ENCODE results near the gene CP.
"Not testable (repeated sequence)": the region's sequence is repeated elsewhere in the genome, so short reads cannot be mapped to it uniquely, and the experiment has no call there.

The CP gene

DNA sequence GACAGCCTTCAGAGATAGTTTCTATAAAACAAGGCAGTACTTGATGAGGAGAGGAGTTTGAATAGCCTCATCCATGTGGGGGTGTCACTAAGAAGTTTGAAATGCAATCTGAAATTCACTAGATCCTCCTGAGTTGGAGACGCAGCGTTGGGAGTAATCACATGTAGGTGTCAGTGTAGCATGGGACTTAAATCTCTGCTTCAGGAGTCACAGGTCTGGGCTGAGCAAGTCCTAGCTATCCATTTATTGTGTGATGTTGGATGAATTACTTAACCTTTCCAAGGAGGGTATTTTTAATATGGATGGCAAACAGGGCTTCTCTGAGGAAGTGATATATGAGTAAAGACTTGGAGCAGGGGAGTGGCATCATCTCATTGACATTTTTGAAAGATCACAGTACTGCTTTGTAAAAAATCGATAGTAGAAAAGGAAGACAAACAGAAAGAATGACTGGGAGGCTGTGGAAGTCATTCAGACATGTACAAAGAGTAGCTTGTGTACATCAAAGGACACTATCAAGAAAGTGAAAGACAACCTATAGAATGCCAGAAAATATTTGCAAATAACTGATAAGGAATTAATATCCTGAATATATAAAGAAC lies 17.1 kb downstream of the CP start:
- no peak overlapping the region for H3K27ac ChIP-seq (ENCODE audit: low read length)
- H3K27me3 ChIP-seq (ENCODE audit: low read depth, low read length), result no peaks in the 10 kb centered on the region
- no peak overlapping the region for H3K4me3 ChIP-seq (ENCODE audit: low read depth in 1 of 2, low read length in 2 of 2)
- no peaks in the 10 kb centered on the region for H3K36me3 ChIP-seq (ENCODE audit: control insufficient read depth in 1 of 2, insufficient read depth in 2 of 2, low read length in 2 of 2)
- H3K9me3 ChIP-seq (ENCODE audit: control insufficient read depth in 1 of 2, low read length in 2 of 2), result no peaks in the 10 kb centered on the region
- no peaks in the 10 kb centered on the region for H3K4me1 ChIP-seq (ENCODE audit: control insufficient read depth in 1 of 2, insufficient read depth in 2 of 2, low read length in 2 of 2)

DNA sequence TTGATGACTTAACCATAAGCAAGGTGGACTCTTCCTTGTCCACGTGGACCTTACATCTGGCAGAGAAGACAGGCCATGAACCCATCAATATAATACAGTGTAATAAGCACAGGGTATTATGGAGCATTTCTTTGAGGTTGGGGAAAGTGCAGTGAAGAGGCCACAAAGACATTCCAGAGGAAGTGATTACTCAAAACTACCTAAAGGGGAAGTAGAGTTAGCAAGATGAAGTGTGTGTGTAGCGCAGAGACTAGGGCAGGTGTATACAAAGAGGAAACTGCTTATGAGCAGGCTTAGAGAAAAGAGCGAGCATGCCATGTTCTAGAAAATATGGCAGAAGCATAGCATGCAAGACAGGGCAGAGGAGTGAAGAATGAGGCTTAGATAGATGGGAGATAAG lies 17.9 kb downstream of the CP start:
- no peaks in the 10 kb centered on the region for H3K27me3 ChIP-seq (ENCODE audit: low read depth, low read length)
- H3K4me3 ChIP-seq (ENCODE audit: low read depth in 1 of 2, low read length in 2 of 2), result no peak overlapping the region
- no peaks in the 10 kb centered on the region for H3K36me3 ChIP-seq (ENCODE audit: control insufficient read depth in 1 of 2, insufficient read depth in 2 of 2, low read length in 2 of 2)
- no peaks in the 10 kb centered on the region for H3K9me3 ChIP-seq (ENCODE audit: control insufficient read depth in 1 of 2, low read length in 2 of 2)
- no peaks in the 10 kb centered on the region for H3K4me1 ChIP-seq (ENCODE audit: control insufficient read depth in 1 of 2, insufficient read depth in 2 of 2, low read length in 2 of 2)
- H3K27ac ChIP-seq (ENCODE audit: low read length), result no peak overlapping the region

DNA sequence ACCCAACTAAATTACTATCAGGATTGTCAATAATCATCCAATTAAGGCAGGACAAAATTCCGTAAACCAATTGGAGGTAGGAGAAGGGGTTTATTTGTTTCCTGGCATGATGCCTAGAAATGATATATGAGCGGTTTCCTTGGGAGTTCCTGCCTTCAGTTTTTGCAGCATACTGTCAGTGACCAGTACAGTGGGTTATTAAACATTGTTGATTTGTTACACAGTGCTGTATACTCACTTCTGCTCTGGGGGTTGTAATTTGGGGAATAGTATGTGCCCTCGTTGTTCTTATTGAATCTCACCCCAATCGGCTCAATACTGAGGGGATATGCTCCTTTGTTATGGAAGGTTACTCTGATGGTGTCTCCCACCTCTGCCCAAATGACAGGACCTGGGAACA lies 22.2 kb downstream of the CP start:
- Histone ChIP-seq H3K36me3 (ENCODE audit: control insufficient read depth in 1 of 2, insufficient read depth in 2 of 2, low read length in 2 of 2) (no peaks in the 10 kb centered on the region), H3K4me3 (ENCODE audit: low read depth in 1 of 2, low read length in 2 of 2) (no peak overlapping the region), H3K4me1 (ENCODE audit: control insufficient read depth in 1 of 2, insufficient read depth in 2 of 2, low read length in 2 of 2) (no peaks in the 10 kb centered on the region), H3K27me3 (ENCODE audit: low read depth, low read length) (no peaks in the 10 kb centered on the region), H3K27ac (ENCODE audit: low read length) (no peak overlapping the region), H3K9me3 (ENCODE audit: control insufficient read depth in 1 of 2, low read length in 2 of 2) (no peaks in the 10 kb centered on the region)

DNA sequence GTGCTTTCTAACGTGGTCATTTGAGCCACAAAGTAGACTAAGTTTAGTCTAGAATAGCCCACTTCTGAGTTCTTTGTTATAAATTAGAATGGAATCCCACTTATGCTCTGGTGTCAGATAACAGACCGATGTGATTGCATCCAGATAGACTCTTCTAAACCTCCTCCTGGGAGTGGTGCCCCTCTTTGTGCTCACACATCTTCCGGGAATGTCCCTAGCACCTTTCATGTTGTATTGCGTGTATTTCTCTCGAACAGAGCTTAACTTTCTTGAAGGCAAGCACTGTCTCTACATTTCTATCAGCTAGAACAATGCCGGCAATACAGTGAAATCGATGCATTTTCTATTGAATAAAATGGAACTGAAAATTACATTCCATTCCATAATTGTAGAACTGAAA lies 23.0 kb downstream of the CP start:
- no peaks in the 10 kb centered on the region for H3K27me3 ChIP-seq (ENCODE audit: low read depth, low read length)
- H3K4me1 ChIP-seq (ENCODE audit: control insufficient read depth in 1 of 2, insufficient read depth in 2 of 2, low read length in 2 of 2), result no peaks in the 10 kb centered on the region
- H3K9me3 ChIP-seq (ENCODE audit: control insufficient read depth in 1 of 2, low read length in 2 of 2), result no peaks in the 10 kb centered on the region
- H3K27ac ChIP-seq (ENCODE audit: low read length), result no peak overlapping the region
- no peaks in the 10 kb centered on the region for H3K36me3 ChIP-seq (ENCODE audit: control insufficient read depth in 1 of 2, insufficient read depth in 2 of 2, low read length in 2 of 2)
- H3K4me3 ChIP-seq (ENCODE audit: low read depth in 1 of 2, low read length in 2 of 2), result no peak overlapping the region

DNA sequence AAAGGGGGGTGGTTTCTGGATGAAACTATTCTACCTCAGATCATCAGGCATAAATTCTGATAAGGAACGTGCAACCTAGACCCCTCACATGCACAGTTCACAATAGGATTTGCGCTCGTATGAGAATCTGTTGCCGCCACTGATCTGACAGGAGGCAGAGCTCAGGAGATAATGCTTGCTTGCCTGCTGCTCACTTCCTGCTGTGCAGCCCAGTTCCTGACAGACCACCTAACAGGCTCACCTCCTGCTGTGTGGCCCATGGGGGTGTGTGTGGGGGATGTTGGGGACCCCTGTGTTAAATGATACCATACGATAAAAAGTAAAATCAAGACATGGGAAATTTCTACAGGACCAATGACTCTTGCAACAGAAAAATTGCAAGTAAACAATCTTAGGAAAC lies 24.0 kb downstream of the CP start:
- Histone ChIP-seq H3K4me1 (ENCODE audit: control insufficient read depth in 1 of 2, insufficient read depth in 2 of 2, low read length in 2 of 2) (no peaks in the 10 kb centered on the region), H3K27me3 (ENCODE audit: low read depth, low read length) (no peaks in the 10 kb centered on the region), H3K27ac (ENCODE audit: low read length) (no peak overlapping the region), H3K36me3 (ENCODE audit: control insufficient read depth in 1 of 2, insufficient read depth in 2 of 2, low read length in 2 of 2) (no peaks in the 10 kb centered on the region), H3K9me3 (ENCODE audit: control insufficient read depth in 1 of 2, low read length in 2 of 2) (no peaks in the 10 kb centered on the region), H3K4me3 (ENCODE audit: low read depth in 1 of 2, low read length in 2 of 2) (peak overlapping the region; percentile 1 to 14)

DNA sequence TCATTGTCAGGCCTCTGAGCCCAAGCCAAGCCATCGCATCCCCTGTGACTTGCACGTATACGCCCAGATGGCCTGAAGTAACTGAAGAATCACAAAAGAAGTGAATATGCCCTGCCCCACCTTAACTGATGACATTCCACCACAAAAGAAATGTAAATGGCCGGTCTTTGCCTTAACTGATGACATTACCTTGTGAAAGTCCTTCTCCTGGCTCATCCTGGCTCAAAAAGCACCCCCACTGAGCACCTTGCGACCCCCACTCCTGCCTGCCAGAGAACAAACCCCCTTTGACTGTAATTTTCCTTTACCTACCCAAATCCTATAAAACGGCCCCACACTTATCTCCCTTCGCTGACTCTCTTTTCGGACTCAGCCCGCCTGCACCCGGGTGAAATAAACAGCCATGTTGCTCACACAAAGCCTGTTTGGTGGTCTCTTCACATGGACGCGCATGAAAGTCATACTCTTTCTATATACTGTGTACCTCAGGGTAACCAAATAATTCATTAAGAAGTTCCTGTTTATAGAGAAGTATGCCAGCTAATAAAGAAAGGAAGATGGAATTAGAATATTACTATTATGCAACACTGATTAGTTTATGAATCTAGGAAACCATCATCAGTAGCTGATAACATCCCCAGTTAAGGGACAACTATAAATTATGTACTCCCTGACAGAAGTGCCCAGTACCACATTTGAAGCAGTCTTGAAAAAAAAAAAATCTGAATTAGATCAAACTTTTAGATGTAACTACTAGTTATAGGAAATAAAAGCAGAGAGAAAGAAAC lies 24.6 kb downstream of the CP start:
- H3K27me3 ChIP-seq (ENCODE audit: low read depth, low read length); H3K4me1 ChIP-seq (ENCODE audit: control insufficient read depth in 1 of 2, insufficient read depth in 2 of 2, low read length in 2 of 2); H3K27ac ChIP-seq (ENCODE audit: low read length); H3K9me3 ChIP-seq (ENCODE audit: control insufficient read depth in 1 of 2, low read length in 2 of 2); H3K36me3 ChIP-seq (ENCODE audit: control insufficient read depth in 1 of 2, insufficient read depth in 2 of 2, low read length in 2 of 2): not testable (repeated sequence)
- peak overlapping the region; percentile 1 to 14 for H3K4me3 ChIP-seq (ENCODE audit: low read depth in 1 of 2, low read length in 2 of 2)

DNA sequence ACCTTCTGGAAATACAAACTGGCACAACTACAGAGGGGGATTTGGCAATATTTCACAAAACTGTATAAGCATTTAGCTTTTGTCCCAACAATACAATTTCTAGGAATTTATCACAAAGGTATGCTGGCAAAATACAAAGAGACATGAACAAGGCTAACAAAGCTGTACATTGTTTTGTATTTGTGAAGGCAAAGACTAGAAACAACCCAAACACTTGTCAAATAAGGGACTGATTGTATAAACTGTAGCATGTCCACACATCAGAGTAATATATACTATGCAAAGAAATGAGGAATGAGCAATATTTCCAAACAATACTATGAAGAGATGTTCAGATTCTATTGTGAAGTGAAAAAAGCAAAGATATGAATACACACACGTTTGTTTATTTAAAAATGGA lies 26.4 kb downstream of the CP start:
- no peaks in the 10 kb centered on the region for H3K9me3 ChIP-seq (ENCODE audit: control insufficient read depth in 1 of 2, low read length in 2 of 2)
- H3K27ac ChIP-seq (ENCODE audit: low read length), result no peak overlapping the region
- H3K27me3 ChIP-seq (ENCODE audit: low read depth, low read length), result no peaks in the 10 kb centered on the region
- H3K36me3 ChIP-seq (ENCODE audit: control insufficient read depth in 1 of 2, insufficient read depth in 2 of 2, low read length in 2 of 2), result no peaks in the 10 kb centered on the region
- no peak overlapping the region for H3K4me3 ChIP-seq (ENCODE audit: low read depth in 1 of 2, low read length in 2 of 2)
- no peaks in the 10 kb centered on the region for H3K4me1 ChIP-seq (ENCODE audit: control insufficient read depth in 1 of 2, insufficient read depth in 2 of 2, low read length in 2 of 2)

DNA sequence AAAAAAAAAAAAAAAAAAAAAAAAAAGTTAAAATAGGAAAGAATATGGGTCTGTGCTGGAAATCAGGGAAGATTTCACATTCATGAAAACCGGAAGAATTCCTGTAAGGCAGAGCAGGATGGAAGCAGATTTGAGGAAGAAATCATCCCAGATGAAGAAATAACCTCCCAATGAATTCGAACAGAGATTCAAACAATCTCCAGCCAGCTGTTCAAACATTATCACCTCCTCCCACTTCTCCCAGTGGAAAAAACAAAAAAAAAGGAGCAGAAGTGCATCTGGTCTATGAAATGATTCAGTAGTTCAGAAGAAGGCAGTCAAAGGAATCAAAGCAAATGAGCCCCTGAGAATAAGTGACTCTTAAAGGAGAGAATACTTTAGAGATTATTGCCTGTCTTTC lies 33.1 kb downstream of the CP start:
- Histone ChIP-seq H3K36me3 (ENCODE audit: control insufficient read depth in 1 of 2, insufficient read depth in 2 of 2, low read length in 2 of 2) (no peaks in the 10 kb centered on the region), H3K4me1 (ENCODE audit: control insufficient read depth in 1 of 2, insufficient read depth in 2 of 2, low read length in 2 of 2) (no peaks in the 10 kb centered on the region), H3K27ac (ENCODE audit: low read length) (no peak overlapping the region), H3K27me3 (ENCODE audit: low read depth, low read length) (no peaks in the 10 kb centered on the region), H3K4me3 (ENCODE audit: low read depth in 1 of 2, low read length in 2 of 2) (no peak overlapping the region), H3K9me3 (ENCODE audit: control insufficient read depth in 1 of 2, low read length in 2 of 2) (no peaks in the 10 kb centered on the region)

DNA sequence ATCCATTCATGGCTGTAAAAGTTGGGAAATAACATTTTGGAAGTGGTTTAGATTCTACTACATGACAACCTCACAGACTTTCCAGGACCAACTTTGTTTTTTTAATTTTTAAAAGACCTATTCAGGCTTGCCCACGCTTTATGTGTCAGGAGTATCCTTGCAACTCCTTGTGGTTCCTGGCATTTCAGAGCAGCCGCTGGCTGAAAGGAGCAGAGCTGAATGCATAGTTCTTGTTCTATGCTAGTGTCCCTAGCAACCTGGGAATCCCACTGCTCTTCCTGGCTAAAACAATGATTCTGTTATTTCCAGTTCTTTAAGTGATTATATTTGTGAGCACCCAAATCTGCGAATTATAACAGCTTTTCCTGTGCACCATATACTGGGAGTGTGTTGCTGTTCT lies 34.9 kb downstream of the CP start:
- Histone ChIP-seq H3K4me1 (ENCODE audit: control insufficient read depth in 1 of 2, insufficient read depth in 2 of 2, low read length in 2 of 2) (no peaks in the 10 kb centered on the region), H3K36me3 (ENCODE audit: control insufficient read depth in 1 of 2, insufficient read depth in 2 of 2, low read length in 2 of 2) (no peaks in the 10 kb centered on the region), H3K27ac (ENCODE audit: low read length) (no peak overlapping the region), H3K4me3 (ENCODE audit: low read depth in 1 of 2, low read length in 2 of 2) (no peak overlapping the region), H3K27me3 (ENCODE audit: low read depth, low read length) (no peaks in the 10 kb centered on the region), H3K9me3 (ENCODE audit: control insufficient read depth in 1 of 2, low read length in 2 of 2) (no peaks in the 10 kb centered on the region)

DNA sequence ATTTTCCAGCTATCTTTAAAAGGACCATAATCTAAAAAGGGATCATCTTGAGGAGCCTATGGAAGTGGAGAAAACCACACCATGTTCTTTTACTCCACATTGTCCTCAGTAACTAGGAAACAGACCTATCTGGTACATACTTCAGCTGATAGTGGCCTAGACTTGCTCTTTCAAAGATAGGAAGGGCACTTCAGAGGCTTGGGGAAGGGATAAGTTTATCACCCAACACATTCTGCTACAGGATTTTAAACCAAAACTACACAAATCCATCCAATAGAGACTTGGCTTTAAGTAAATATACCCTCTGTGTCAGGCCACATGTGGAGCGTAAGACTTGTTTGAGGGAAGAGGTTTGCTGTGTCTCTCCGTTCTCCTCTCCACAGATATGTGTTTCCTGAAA lies 35.4 kb downstream of the CP start:
- Histone ChIP-seq H3K4me1 (ENCODE audit: control insufficient read depth in 1 of 2, insufficient read depth in 2 of 2, low read length in 2 of 2) (no peaks in the 10 kb centered on the region), H3K27me3 (ENCODE audit: low read depth, low read length) (no peaks in the 10 kb centered on the region), H3K36me3 (ENCODE audit: control insufficient read depth in 1 of 2, insufficient read depth in 2 of 2, low read length in 2 of 2) (no peaks in the 10 kb centered on the region), H3K27ac (ENCODE audit: low read length) (no peak overlapping the region), H3K4me3 (ENCODE audit: low read depth in 1 of 2, low read length in 2 of 2) (no peak overlapping the region), H3K9me3 (ENCODE audit: control insufficient read depth in 1 of 2, low read length in 2 of 2) (no peaks in the 10 kb centered on the region)

DNA sequence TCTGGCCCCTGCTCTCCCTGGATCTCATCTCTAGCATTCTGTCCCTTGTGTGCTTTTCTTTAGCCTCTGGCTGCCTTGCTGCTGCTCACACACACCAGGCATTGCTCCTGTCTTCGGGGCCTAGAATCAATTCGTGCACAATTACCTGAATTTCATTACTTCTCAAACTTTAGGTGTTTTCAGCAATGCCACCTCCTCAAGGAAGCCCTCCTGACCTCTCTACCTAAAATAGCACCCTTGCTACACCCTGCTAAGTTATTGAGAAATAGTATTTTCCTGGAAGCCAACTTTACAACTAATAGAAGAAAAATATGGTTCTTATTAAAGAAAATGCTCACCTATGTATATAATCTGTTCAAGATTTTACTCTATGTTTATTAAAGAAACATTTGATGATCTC lies 40.4 kb downstream of the CP start:
- H3K4me1 ChIP-seq (ENCODE audit: control insufficient read depth in 1 of 2, insufficient read depth in 2 of 2, low read length in 2 of 2), result no peaks in the 10 kb centered on the region
- peaks cover 5 to 7% of the 10 kb centered on the region in 2 donors for H3K36me3 ChIP-seq (ENCODE audit: control insufficient read depth in 1 of 2, insufficient read depth in 2 of 2, low read length in 2 of 2)
- no peak overlapping the region for H3K27ac ChIP-seq (ENCODE audit: low read length)
- no peaks in the 10 kb centered on the region for H3K9me3 ChIP-seq (ENCODE audit: control insufficient read depth in 1 of 2, low read length in 2 of 2)
- H3K4me3 ChIP-seq (ENCODE audit: low read depth in 1 of 2, low read length in 2 of 2), result no peak overlapping the region
- no peaks in the 10 kb centered on the region for H3K27me3 ChIP-seq (ENCODE audit: low read depth, low read length)

DNA sequence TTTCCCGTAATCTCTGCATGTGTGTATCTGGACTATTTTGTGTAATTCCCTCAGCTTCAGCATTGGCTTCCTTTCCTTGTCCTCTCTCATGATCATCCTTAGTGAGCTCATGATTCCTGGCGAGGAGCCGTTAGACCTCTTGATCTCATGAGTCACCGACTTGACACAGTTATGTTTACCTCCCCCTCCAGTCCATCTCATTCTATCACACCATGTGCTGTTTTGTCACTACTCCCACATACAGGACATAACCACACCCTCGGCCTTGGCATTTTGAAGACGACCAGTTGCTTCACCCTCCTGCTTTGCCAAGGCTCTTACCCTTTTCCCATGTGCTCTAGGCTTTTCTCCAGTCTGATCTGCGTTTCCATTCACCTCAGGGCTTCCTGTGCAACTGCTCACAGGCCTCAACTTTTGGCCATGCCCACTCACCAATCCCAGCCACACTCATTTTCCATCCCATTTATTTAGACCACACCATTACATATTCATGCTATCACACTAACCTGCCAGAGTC lies 41.5 kb downstream of the CP start:
- H3K4me1 ChIP-seq (ENCODE audit: control insufficient read depth in 1 of 2, insufficient read depth in 2 of 2, low read length in 2 of 2), result no peaks in the 10 kb centered on the region
- H3K27me3 ChIP-seq (ENCODE audit: low read depth, low read length), result no peaks in the 10 kb centered on the region
- H3K9me3 ChIP-seq (ENCODE audit: control insufficient read depth in 1 of 2, low read length in 2 of 2), result no peaks in the 10 kb centered on the region
- H3K27ac ChIP-seq (ENCODE audit: low read length), result peak overlapping the region; percentile 67
- H3K4me3 ChIP-seq (ENCODE audit: low read depth in 1 of 2, low read length in 2 of 2), result no peak overlapping the region
- H3K36me3 ChIP-seq (ENCODE audit: control insufficient read depth in 1 of 2, insufficient read depth in 2 of 2, low read length in 2 of 2), result peaks cover 5 to 8% of the 10 kb centered on the region in 2 donors
